Activated CD4-positive, alpha-beta T cell treated with anti-CD3 and anti-CD28 coated beads, Interleukin-2, amount 10 ng/mL, durations not matched to agents 24 days and 14 days (primary cell): Measurements from ENCODE around the gene TLR10. TPM values are rescaled to one million over a fixed set of nuclear protein-coding genes. Genes with fewer than 3 reads are reported as not detected.
"Not testable (repeated sequence)": the region's sequence is repeated elsewhere in the genome, so short reads cannot be mapped to it uniquely, and the experiment has no call there.

Source experiments
- DNase-seq: peaks from one replicate; pipeline ENCODE4 v3.0.0; 2022
- H3K27ac Mint-ChIP-seq: one replicate; pipeline ENCODE4 v1.8.0; 2022; ENCODE audit warnings: mild to moderate bottlenecking, mixed read lengths
- H3K27me3 Mint-ChIP-seq: one replicate; pipeline ENCODE4 v1.8.0; 2022; ENCODE audit warnings: mixed read lengths
- H3K36me3 Mint-ChIP-seq: one replicate; pipeline ENCODE4 v1.8.0; 2022; ENCODE audit warnings: low read depth, mild to moderate bottlenecking, mixed read lengths
- H3K4me1 Mint-ChIP-seq: one replicate; pipeline ENCODE4 v1.8.0; 2021; ENCODE audit warnings: mixed read lengths
- H3K4me3 Mint-ChIP-seq: one replicate; pipeline ENCODE4 v1.8.0; 2022; ENCODE audit warnings: mild to moderate bottlenecking, moderate library complexity, mixed read lengths
- H3K9me3 Mint-ChIP-seq: one replicate; pipeline ENCODE4 v1.8.0; 2021; ENCODE audit warnings: mixed read lengths
- intact Hi-C: fragments of 100-400 bp; cut with micrococcal nuclease; formaldehyde crosslinking; loops from one replicate; pipeline ENCODE4 v1.15.1; 2023
- total RNA-seq: library from RNA; stranded (reverse); gene quantifications from 2 replicates; pipeline ENCODE4 v1.2.3, GENCODE V29; 2022

The TLR10 gene
- total RNA-seq, 1 donor from 2014 or later: not detected

- DNase-seq: no peak
- H3K27me3 Mint-ChIP-seq: peaks cover 2% of the 10 kb centered on the region
- H3K36me3 Mint-ChIP-seq: peaks cover 26% of the 10 kb centered on the region
- intact Hi-C loops: no loop called here
- peaks cover 7% of the 10 kb centered on the region for H3K9me3 Mint-ChIP-seq
- H3K4me1 Mint-ChIP-seq: peaks cover 22% of the 10 kb centered on the region
- no peak overlapping the region for H3K4me3 Mint-ChIP-seq
- H3K27ac Mint-ChIP-seq: no peak overlapping the region
These were observed 4.9 kb upstream of the TLR10 start for GRCh38 chr4:38787693-38788092.

- H3K9me3 Mint-ChIP-seq: peaks cover 7% of the 10 kb centered on the region
- peak; percentile 47 for DNase-seq
- peaks cover 2% of the 10 kb centered on the region for H3K27me3 Mint-ChIP-seq
These were observed 3.2 kb upstream of the TLR10 start for GRCh38 chr4:38785901-38786402.

GRCh38 chr4:38785041-38785790 is 2.4 kb upstream of the TLR10 start:
- Mint-ChIP-seq H3K9me3 (peaks cover 7% of the 10 kb centered on the region), H3K36me3 (peaks cover 13% of the 10 kb centered on the region), H3K27me3 (peaks cover 2% of the 10 kb centered on the region), H3K27ac (no peak overlapping the region), H3K4me3 (no peak overlapping the region), H3K4me1 (peaks cover 12% of the 10 kb centered on the region)
- DNase-seq: no peak
- intact Hi-C loops: no loop called here

More at GRCh38 chr4:38785901-38786402, 3.2 kb upstream of the TLR10 start:
- intact Hi-C loops: no loop called here
- no peak overlapping the region for H3K4me3 Mint-ChIP-seq
- no peak overlapping the region for H3K27ac Mint-ChIP-seq
- H3K36me3 Mint-ChIP-seq: peaks cover 18% of the 10 kb centered on the region
- peaks cover 16% of the 10 kb centered on the region for H3K4me1 Mint-ChIP-seq

GRCh38 chr4:38784141-38784540 is 1.4 kb upstream of the TLR10 start:
- Mint-ChIP-seq H3K4me3 (no peak overlapping the region), H3K9me3 (peaks cover 3% of the 10 kb centered on the region), H3K27me3 (peaks cover 2% of the 10 kb centered on the region), H3K4me1 (peaks cover 12% of the 10 kb centered on the region), H3K36me3 (peaks cover 6% of the 10 kb centered on the region), H3K27ac (no peak overlapping the region)
- intact Hi-C loops: loop anchor here (5.0 kb wide), 1 partner anchor 717 kb away; no protein-coding TSS in a partner anchor
- DNase-seq: no peak

- intact Hi-C loops: loop anchor here (2.0 to 5.0 kb wide), 2 partner anchors 22 to 716 kb away; no protein-coding TSS in a partner anchor
- Mint-ChIP-seq H3K4me3 (no peak overlapping the region), H3K4me1 (peaks cover 12% of the 10 kb centered on the region), H3K9me3 (peaks cover 3% of the 10 kb centered on the region), H3K36me3 (peaks cover 6% of the 10 kb centered on the region), H3K27ac (no peak overlapping the region), H3K27me3 (peaks cover 2% of the 10 kb centered on the region)
- DNase-seq: peak; percentile 44
These were observed 295 bp upstream of the TLR10 start for GRCh38 chr4:38783109-38783460.

- H3K36me3 Mint-ChIP-seq: peaks cover 2% of the 10 kb centered on the region
These were observed 932 bp downstream of the TLR10 start for GRCh38 chr4:38781854-38782261.

GRCh38 chr4:38780833-38781484 is 1.8 kb downstream of the TLR10 start:
- Mint-ChIP-seq H3K4me3 (no peak overlapping the region), H3K4me1 (peaks cover 6% of the 10 kb centered on the region), H3K27ac (no peak overlapping the region), H3K9me3 (peaks cover 10% of the 10 kb centered on the region), H3K27me3 (peaks cover 9% of the 10 kb centered on the region), H3K36me3 (no peaks in the 10 kb centered on the region)
- DNase-seq: no peak
- intact Hi-C loops: loop anchor here (5.0 kb wide), 1 partner anchor 714 kb away; no protein-coding TSS in a partner anchor

More at GRCh38 chr4:38781854-38782261, 932 bp downstream of the TLR10 start:
- H3K4me3 Mint-ChIP-seq: no peak overlapping the region
- no peak for DNase-seq
- H3K4me1 Mint-ChIP-seq: peaks cover 8% of the 10 kb centered on the region
- H3K27ac Mint-ChIP-seq: no peak overlapping the region
- peaks cover 6% of the 10 kb centered on the region for H3K27me3 Mint-ChIP-seq
- peaks cover 7% of the 10 kb centered on the region for H3K9me3 Mint-ChIP-seq
- intact Hi-C loops: loop anchor here (2.0 to 5.0 kb wide), 2 partner anchors 21 to 715 kb away; no protein-coding TSS in a partner anchor

GRCh38 chr4:38779790-38780189 is 3.0 kb downstream of the TLR10 start:
- peaks cover 11% of the 10 kb centered on the region for H3K27me3 Mint-ChIP-seq
- intact Hi-C loops: loop anchor here (5.0 kb wide), 1 partner anchor 712 kb away; no protein-coding TSS in a partner anchor
- H3K4me3 Mint-ChIP-seq: no peak overlapping the region
- peaks cover 6% of the 10 kb centered on the region for H3K4me1 Mint-ChIP-seq
- no peak for DNase-seq
- peaks cover 10% of the 10 kb centered on the region for H3K9me3 Mint-ChIP-seq
- no peaks in the 10 kb centered on the region for H3K36me3 Mint-ChIP-seq
- H3K27ac Mint-ChIP-seq: no peak overlapping the region

- H3K4me3 Mint-ChIP-seq, intact Hi-C loops, H3K4me1 Mint-ChIP-seq, DNase-seq, H3K27ac Mint-ChIP-seq, H3K36me3 Mint-ChIP-seq: not testable (repeated sequence)
- peaks cover 13% of the 10 kb centered on the region for H3K9me3 Mint-ChIP-seq
- H3K27me3 Mint-ChIP-seq: peaks cover 26% of the 10 kb centered on the region
These were observed 4.9 kb downstream of the TLR10 start for GRCh38 chr4:38777925-38778324.

GRCh38 chr4:38775326-38775725 is 7.5 kb downstream of the TLR10 start:
- H3K27me3 Mint-ChIP-seq: peaks cover 29% of the 10 kb centered on the region
- intact Hi-C loops: no loop called here
- no peaks in the 10 kb centered on the region for H3K4me1 Mint-ChIP-seq
- no peaks in the 10 kb centered on the region for H3K36me3 Mint-ChIP-seq
- DNase-seq: no peak
- H3K27ac Mint-ChIP-seq: no peak overlapping the region
- peaks cover 13% of the 10 kb centered on the region for H3K9me3 Mint-ChIP-seq
- H3K4me3 Mint-ChIP-seq: no peak overlapping the region

- Mint-ChIP-seq H3K4me1 (no peaks in the 10 kb centered on the region), H3K27ac (no peak overlapping the region), H3K27me3 (peaks cover 29% of the 10 kb centered on the region), H3K4me3 (no peak overlapping the region), H3K9me3 (peaks cover 13% of the 10 kb centered on the region), H3K36me3 (no peaks in the 10 kb centered on the region)
- intact Hi-C loops: no loop called here
- no peak for DNase-seq
These were observed 8.4 kb downstream of the TLR10 start for GRCh38 chr4:38774181-38774955.

GRCh38 chr4:38770281-38770680 is 12.5 kb downstream of the TLR10 start:
- DNase-seq, H3K4me3 Mint-ChIP-seq, H3K36me3 Mint-ChIP-seq, intact Hi-C loops, H3K4me1 Mint-ChIP-seq, H3K9me3 Mint-ChIP-seq, H3K27ac Mint-ChIP-seq: not testable (repeated sequence)
- peaks cover 22% of the 10 kb centered on the region for H3K27me3 Mint-ChIP-seq

- intact Hi-C loops: no loop called here
- no peak for DNase-seq
- no peaks in the 10 kb centered on the region for H3K4me1 Mint-ChIP-seq
These were observed 12.9 kb downstream of the TLR10 start for GRCh38 chr4:38769857-38770256.

More at GRCh38 chr4:38769857-38770256, 12.9 kb downstream of the TLR10 start:
- Mint-ChIP-seq H3K4me3 (no peak overlapping the region), H3K27me3 (peaks cover 20% of the 10 kb centered on the region), H3K27ac (no peak overlapping the region), H3K36me3 (no peaks in the 10 kb centered on the region), H3K9me3 (peaks cover 8% of the 10 kb centered on the region)
